ENCODE measurements around the gene CTAG2. TPM values are rescaled to one million over a fixed set of nuclear protein-coding genes. Genes with fewer than 3 reads are reported as not detected.

The CTAG2 gene
- polyA plus RNA-seq, 1 experiment = not detected

- no peak for TF ChIP-seq CTCF (IDR thresholded peaks at IDR 0.05; ENCODE audit: insufficient read depth, low read depth, low read length)
- ChIA-PET POLR2A (no interaction called here), CTCF (no interaction called here)
- DNase-seq (ENCODE audit: low read depth) = no peak
- H3K36me3 ChIP-seq (ENCODE audit: control insufficient read depth, insufficient read depth, low read length) = no peaks in the 10 kb centered on the region
- H3K27me3 ChIP-seq (ENCODE audit: control insufficient read depth, insufficient read depth, low read length) = no peaks in the 10 kb centered on the region; the same call in 1 of the 2 replicates
- H3K4me3 ChIP-seq (ENCODE audit: low read depth, low read length) = no peak overlapping the region
These were observed 47.8 kb downstream of the CTAG2 start for GRCh38 chrX:154605566-154605965.

GRCh38 chrX:154603438-154604430, 49.6 kb downstream of the CTAG2 start:
- no peak overlapping the region for H3K4me3 ChIP-seq (ENCODE audit: low read depth, low read length)
- no peak for TF ChIP-seq CTCF (IDR thresholded peaks at IDR 0.05; ENCODE audit: insufficient read depth, low read depth, low read length)
- no peaks in the 10 kb centered on the region; the same call in 1 of the 2 replicates for H3K27me3 ChIP-seq (ENCODE audit: control insufficient read depth, insufficient read depth, low read length)
- CTCF ChIA-PET = no interaction called here
- POLR2A ChIA-PET = no interaction called here
- DNase-seq (ENCODE audit: low read depth) = no peak
- H3K36me3 ChIP-seq (ENCODE audit: control insufficient read depth, insufficient read depth, low read length) = no peaks in the 10 kb centered on the region

- no peaks in the 10 kb centered on the region; the same call in 1 of the 2 replicates for H3K27me3 ChIP-seq (ENCODE audit: control insufficient read depth, insufficient read depth, low read length)
- DNase-seq (ENCODE audit: low read depth) = no peak
- H3K4me3 ChIP-seq (ENCODE audit: low read depth, low read length) = no peak overlapping the region
- H3K36me3 ChIP-seq (ENCODE audit: control insufficient read depth, insufficient read depth, low read length) = no peaks in the 10 kb centered on the region
- TF ChIP-seq CTCF (IDR thresholded peaks at IDR 0.05; ENCODE audit: insufficient read depth, low read depth, low read length) = no peak
- POLR2A ChIA-PET = no interaction called here
- CTCF ChIA-PET = interaction anchor here (0.6 kb wide), 1 partner anchor 276 kb away, joined by 3 read pairs; no protein-coding TSS in a partner anchor
These were observed 50.5 kb downstream of the CTAG2 start for GRCh38 chrX:154602766-154603437.

GRCh38 chrX:154602226-154602625, 51.2 kb downstream of the CTAG2 start:
- Histone ChIP-seq H3K4me3 (ENCODE audit: low read depth, low read length) (no peak overlapping the region), H3K27me3 (ENCODE audit: control insufficient read depth, insufficient read depth, low read length) (no peaks in the 10 kb centered on the region; the same call in 1 of the 2 replicates), H3K36me3 (ENCODE audit: control insufficient read depth, insufficient read depth, low read length) (no peaks in the 10 kb centered on the region)
- no peak for DNase-seq (ENCODE audit: low read depth)
- POLR2A ChIA-PET = no interaction called here
- TF ChIP-seq CTCF (IDR thresholded peaks at IDR 0.05; ENCODE audit: insufficient read depth, low read depth, low read length) = no peak
- CTCF ChIA-PET = no interaction called here

Small RNAs within 50 kb of the gene (small RNA-seq; reads per million reads assigned to genes)
- gene AC244090.1 (ENCODE audit: insufficient read length, low read depth, low replicate concordance) (not detected), gene AC244107.2 (ENCODE audit: insufficient read length, low read depth, low replicate concordance) (not detected)

Other genes with a start within 250 kb of the CTAG2 start
- 50.3 and 63.5 TPM in 2 replicates for gene DNASE1L1, start 244.3 kb downstream of the CTAG2 start, polyA plus RNA-seq (2011; rRNA removed)
- gene TAFAZZIN, start 242.0 kb downstream of the CTAG2 start, polyA plus RNA-seq (2011; rRNA removed) = 13.1 and 24.8 TPM in 2 replicates
- 82.8 and 143 TPM in 2 replicates for gene ATP6AP1, start 224.9 kb downstream of the CTAG2 start, polyA plus RNA-seq (2011; rRNA removed)
- 149 and 216 TPM in 2 replicates for gene GDI1, start 216.4 kb downstream of the CTAG2 start, polyA plus RNA-seq (2011; rRNA removed)
- gene FAM50A, start 209.4 kb downstream of the CTAG2 start, polyA plus RNA-seq (2011; rRNA removed) = 74.8 and 75.0 TPM in 2 replicates
- gene PLXNA3, start 195.3 kb downstream of the CTAG2 start, polyA plus RNA-seq (2011; rRNA removed) = 16.8 and 36.0 TPM in 2 replicates
- 14.4 and 17.8 TPM in 2 replicates for gene LAGE3, start 174.3 kb downstream of the CTAG2 start, polyA plus RNA-seq (2011; rRNA removed)
- 22.1 and 33.3 TPM in 2 replicates for gene UBL4A, start 167.0 kb downstream of the CTAG2 start, polyA plus RNA-seq (2011; rRNA removed)
- 26.8 and 45.6 TPM in 2 replicates for gene SLC10A3, start 162.9 kb downstream of the CTAG2 start, polyA plus RNA-seq (2011; rRNA removed)
- gene FAM3A, start 137.3 kb downstream of the CTAG2 start, polyA plus RNA-seq (2011; rRNA removed) = 17.3 and 34.8 TPM in 2 replicates
- gene G6PD, start 106.7 kb downstream of the CTAG2 start, polyA plus RNA-seq (2011; rRNA removed) = 57.7 and 157 TPM in 2 replicates
- 22.6 and 38.8 TPM in 2 replicates for gene IKBKG, start 106.0 kb downstream of the CTAG2 start, polyA plus RNA-seq (2011; rRNA removed)
- gene CTAG1A, start 68.4 kb downstream of the CTAG2 start, polyA plus RNA-seq (2011; rRNA removed) = not detected in 2 replicates
- gene CTAG1B, start 34.3 kb downstream of the CTAG2 start, polyA plus RNA-seq (2011; rRNA removed) = not detected in 2 replicates
- gene GAB3, start 97.5 kb upstream of the CTAG2 start, polyA plus RNA-seq (2011; rRNA removed) = 0.82 and 0.99 TPM in 2 replicates
- gene DKC1, start 109.3 kb upstream of the CTAG2 start, polyA plus RNA-seq (2011; rRNA removed) = 31.5 and 33.7 TPM in 2 replicates
- 14.2 and 14.7 TPM in 2 replicates for gene MPP1, start 151.9 kb upstream of the CTAG2 start, polyA plus RNA-seq (2011; rRNA removed)
- not detected in 2 replicates for gene SMIM9, start 181.1 kb upstream of the CTAG2 start, polyA plus RNA-seq (2011; rRNA removed)
- 6.5 and 7.1 TPM in 2 replicates for gene F8A1, start 232.8 kb upstream of the CTAG2 start, polyA plus RNA-seq (2011; rRNA removed)

Measured in BJ (cell line).